GM23338 (cell line): Measurements from ENCODE around the gene RRP1.

ENCODE experiments used
- POLR2AphosphoS5 ChIP-seq: IDR thresholded peaks from 2 replicates; pipeline ENCODE4 v1.6.1; 2016; ENCODE audit warnings: antibody characterized with exemption, low read depth
- TF ChIP-seq, protein P1 (sequence below), 2 experiments: fragments of 200-600 bp in 1 of 2; sonication (generic) in 1 of 2; conservative IDR thresholded peaks; 2 replicates each; pipeline versions ENCODE4 v1.5.1 to v1.6.1; 2016 to 2017; ENCODE audit warnings: antibody characterized with exemption in 2 of 2, low read depth in 2 of 2, mild to moderate bottlenecking in 2 of 2, moderate library complexity in 1 of 2
- TF ChIP-seq, protein P2 (sequence below): IDR thresholded peaks from one replicate; pipeline ENCODE4 v1.6.1; 2018; ENCODE audit warnings: antibody characterized with exemption; ENCODE audit not compliant: unreplicated experiment

DNA sequence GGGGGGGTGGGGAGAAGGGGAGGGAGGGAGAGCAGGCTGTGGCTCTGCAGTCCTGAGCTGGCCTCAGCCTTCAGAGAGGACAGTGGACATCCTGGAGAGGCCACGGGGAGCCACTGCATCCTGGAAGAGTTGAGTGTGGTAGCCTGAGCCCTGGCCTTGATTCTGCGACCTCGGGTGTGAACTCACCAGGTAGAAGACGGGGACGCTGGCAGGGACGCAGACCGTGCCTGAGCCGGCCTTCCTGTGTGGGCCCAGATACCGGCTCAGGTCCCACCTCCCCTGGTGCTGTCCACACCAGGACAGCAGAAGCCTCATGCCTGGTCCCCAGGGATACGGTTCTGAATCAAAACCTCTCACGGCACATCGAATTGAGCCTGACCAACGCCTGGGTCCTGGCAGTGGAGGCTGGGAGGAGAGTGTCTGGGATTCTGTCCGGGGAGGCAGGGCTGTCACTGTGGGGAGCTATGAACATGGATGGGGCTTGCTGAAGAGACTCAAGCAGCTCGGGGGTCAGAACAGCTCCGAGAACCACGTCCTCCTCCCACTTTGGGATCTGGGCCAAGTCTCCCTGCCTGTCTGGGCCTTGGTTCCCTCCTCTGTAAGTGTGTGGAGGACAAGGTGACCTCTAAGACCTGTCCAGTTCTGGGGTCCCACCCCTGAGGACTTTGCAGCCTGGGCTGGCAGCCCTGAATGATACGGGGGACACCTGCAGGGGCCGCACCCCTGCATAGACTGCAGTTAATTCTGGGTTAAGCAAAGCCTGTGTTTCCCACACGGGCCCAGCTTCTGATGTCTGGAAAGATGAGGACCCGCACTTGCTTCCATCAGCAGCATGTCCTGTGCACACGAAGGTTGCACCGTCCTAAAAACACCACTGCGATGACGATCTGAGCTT is 30.4 kb downstream of the RRP1 start:
- TF ChIP-seq, protein P1, sequence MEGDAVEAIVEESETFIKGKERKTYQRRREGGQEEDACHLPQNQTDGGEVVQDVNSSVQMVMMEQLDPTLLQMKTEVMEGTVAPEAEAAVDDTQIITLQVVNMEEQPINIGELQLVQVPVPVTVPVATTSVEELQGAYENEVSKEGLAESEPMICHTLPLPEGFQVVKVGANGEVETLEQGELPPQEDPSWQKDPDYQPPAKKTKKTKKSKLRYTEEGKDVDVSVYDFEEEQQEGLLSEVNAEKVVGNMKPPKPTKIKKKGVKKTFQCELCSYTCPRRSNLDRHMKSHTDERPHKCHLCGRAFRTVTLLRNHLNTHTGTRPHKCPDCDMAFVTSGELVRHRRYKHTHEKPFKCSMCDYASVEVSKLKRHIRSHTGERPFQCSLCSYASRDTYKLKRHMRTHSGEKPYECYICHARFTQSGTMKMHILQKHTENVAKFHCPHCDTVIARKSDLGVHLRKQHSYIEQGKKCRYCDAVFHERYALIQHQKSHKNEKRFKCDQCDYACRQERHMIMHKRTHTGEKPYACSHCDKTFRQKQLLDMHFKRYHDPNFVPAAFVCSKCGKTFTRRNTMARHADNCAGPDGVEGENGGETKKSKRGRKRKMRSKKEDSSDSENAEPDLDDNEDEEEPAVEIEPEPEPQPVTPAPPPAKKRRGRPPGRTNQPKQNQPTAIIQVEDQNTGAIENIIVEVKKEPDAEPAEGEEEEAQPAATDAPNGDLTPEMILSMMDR (conservative IDR thresholded peaks at IDR 0.05; ENCODE audit: low read depth in 2 of 2): no peak
- no peak for TF ChIP-seq POLR2AphosphoS5
- TF ChIP-seq, protein P2, sequence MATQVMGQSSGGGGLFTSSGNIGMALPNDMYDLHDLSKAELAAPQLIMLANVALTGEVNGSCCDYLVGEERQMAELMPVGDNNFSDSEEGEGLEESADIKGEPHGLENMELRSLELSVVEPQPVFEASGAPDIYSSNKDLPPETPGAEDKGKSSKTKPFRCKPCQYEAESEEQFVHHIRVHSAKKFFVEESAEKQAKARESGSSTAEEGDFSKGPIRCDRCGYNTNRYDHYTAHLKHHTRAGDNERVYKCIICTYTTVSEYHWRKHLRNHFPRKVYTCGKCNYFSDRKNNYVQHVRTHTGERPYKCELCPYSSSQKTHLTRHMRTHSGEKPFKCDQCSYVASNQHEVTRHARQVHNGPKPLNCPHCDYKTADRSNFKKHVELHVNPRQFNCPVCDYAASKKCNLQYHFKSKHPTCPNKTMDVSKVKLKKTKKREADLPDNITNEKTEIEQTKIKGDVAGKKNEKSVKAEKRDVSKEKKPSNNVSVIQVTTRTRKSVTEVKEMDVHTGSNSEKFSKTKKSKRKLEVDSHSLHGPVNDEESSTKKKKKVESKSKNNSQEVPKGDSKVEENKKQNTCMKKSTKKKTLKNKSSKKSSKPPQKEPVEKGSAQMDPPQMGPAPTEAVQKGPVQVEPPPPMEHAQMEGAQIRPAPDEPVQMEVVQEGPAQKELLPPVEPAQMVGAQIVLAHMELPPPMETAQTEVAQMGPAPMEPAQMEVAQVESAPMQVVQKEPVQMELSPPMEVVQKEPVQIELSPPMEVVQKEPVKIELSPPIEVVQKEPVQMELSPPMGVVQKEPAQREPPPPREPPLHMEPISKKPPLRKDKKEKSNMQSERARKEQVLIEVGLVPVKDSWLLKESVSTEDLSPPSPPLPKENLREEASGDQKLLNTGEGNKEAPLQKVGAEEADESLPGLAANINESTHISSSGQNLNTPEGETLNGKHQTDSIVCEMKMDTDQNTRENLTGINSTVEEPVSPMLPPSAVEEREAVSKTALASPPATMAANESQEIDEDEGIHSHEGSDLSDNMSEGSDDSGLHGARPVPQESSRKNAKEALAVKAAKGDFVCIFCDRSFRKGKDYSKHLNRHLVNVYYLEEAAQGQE: no peak
